ENCODE results near the gene SLC24A4. TPM values are rescaled to one million over a fixed set of nuclear protein-coding genes. Genes with fewer than 3 reads are reported as not detected.

The SLC24A4 gene, protein sequence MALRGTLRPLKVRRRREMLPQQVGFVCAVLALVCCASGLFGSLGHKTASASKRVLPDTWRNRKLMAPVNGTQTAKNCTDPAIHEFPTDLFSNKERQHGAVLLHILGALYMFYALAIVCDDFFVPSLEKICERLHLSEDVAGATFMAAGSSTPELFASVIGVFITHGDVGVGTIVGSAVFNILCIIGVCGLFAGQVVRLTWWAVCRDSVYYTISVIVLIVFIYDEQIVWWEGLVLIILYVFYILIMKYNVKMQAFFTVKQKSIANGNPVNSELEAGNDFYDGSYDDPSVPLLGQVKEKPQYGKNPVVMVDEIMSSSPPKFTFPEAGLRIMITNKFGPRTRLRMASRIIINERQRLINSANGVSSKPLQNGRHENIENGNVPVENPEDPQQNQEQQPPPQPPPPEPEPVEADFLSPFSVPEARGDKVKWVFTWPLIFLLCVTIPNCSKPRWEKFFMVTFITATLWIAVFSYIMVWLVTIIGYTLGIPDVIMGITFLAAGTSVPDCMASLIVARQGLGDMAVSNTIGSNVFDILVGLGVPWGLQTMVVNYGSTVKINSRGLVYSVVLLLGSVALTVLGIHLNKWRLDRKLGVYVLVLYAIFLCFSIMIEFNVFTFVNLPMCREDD
- 0.41 TPM for total RNA-seq

DNA sequence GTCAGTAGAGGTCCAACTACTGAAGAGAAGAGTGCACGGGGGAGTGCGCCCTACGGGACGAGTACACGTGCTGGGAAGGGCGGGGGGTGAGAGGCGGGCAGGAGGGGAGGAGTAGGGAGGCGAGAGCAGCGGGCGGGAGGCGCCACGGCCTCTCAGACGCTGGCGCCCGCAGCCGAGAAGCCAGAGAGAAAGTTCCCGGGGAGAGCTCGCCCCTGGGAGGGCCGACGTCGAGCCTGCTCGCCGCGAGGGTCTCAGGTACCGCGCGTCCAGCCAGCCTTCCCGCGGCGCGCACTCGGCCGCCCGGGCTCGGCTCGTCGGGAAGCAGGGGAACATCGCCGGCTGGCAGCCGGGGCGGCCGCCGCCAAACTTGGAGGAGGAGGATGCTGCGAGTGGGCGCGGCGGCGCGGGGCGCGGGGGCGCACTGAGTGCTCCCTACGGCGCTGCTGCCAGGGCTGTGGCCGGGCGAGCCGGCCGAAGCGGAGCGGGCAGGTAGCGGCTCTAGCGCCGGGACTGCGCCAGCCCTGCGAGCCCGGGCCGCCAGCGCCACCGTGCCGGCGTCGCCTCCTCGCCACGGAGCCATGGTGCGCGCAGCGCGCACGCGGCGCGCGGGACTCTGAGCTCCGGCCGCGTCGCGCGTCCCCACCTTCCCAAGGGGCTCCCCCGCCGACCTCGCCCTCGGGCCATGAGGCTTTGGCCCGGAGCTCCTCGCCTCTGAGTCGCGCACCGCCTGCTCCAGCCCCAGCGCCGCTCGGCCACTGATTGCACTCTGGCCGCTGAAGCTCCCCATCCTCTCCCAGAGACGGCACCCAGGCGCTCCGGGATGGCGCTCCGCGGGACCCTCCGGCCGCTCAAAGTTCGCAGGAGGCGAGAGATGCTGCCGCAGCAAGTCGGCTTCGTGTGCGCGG is at the start of gene SLC24A4:
Gene SLC24A4, plus strand, starts transcription at position 155 of the 905 bp plus-strand sequence. Its CDS starts 666 bp downstream, at position 821.
- DNase-seq (ENCODE audit: low spot score in 2 of 2) (peak; percentile 54 to 57), FAIRE-seq (no peak)

DNA sequence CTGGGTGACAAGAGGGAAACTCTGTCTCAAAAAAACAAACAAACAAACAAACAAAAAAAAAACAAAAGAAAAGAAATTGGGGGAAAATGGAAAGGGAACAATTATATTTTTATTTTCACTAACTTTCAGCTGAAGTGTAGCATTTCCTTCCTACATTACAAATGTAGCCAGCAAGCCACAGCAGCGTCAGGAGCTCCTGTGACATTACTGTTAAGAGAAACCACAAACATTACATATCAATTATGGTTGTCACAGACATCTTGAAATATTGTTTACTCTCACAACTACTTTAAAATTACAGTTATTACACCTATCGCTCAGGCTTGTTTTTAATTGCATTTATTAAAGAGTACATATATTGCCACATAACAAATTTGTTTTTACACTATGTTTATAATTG is 49.8 kb upstream of the SLC24A4 start:
- no peak for DNase-seq (ENCODE audit: low spot score in 2 of 2)
- FAIRE-seq, result no peak

DNA sequence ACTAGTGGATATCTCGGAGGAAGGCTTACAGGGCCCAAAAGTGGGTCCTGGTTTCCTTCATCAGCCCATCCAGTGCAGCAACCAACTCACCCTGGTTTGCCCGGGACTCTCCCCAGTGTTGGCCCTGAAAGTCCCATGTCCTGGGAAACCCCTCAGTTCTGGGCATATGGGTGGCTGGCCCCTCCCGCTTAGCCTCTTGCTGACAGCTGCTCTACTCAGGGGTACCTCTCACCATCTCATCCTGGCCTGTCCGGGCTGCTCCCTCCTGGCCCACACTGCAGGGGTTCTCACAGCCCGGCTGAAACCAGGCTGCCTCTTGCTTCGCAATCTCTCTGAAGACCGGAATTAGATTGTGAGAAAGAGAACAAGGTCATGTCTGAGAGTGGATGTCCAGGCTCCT is 48.9 kb upstream of the SLC24A4 start:
- FAIRE-seq (no peak), DNase-seq (ENCODE audit: low spot score in 2 of 2) (no peak)

DNA sequence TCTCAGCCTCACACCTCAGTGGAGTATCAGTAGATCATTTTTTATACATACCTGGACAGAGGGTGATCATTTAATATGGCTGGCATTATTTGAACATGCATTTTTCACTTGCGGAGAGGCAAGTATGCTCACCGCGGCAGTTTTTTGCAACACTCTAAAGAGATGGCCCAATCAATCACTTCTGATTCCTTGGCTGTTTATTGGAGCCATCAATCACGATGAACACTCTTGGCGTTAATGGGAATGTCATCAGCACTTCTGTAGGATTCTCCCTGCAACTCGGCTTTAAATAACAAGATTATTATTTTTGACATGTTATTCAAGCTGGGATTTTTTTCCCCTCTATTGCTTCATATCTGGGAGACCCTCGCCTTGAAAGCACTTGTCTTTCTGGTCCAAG is 46.9 kb upstream of the SLC24A4 start:
- FAIRE-seq, result no peak
- no peak for DNase-seq (ENCODE audit: low spot score in 2 of 2)

DNA sequence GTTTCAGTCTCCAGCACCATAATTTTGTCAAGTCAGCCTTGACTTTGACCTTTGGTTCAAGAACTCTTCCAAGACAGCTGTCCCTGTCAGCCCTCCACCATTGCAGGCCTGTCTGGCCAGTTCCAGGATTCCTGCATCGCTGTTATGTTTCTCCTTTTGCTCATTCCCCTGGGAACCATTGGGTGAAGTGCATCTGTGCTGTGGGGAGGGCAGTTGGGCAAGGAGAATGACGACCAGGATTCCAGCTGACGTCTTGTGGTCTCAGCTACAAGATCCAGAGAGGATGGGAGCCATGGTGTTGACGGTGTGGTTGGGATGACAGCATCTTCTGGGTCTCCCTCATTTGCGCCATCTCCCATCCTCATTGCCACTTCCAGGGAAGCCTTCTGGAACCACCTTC is 45.9 kb upstream of the SLC24A4 start:
- no peak for FAIRE-seq
- no peak for DNase-seq (ENCODE audit: low spot score in 2 of 2)

DNA sequence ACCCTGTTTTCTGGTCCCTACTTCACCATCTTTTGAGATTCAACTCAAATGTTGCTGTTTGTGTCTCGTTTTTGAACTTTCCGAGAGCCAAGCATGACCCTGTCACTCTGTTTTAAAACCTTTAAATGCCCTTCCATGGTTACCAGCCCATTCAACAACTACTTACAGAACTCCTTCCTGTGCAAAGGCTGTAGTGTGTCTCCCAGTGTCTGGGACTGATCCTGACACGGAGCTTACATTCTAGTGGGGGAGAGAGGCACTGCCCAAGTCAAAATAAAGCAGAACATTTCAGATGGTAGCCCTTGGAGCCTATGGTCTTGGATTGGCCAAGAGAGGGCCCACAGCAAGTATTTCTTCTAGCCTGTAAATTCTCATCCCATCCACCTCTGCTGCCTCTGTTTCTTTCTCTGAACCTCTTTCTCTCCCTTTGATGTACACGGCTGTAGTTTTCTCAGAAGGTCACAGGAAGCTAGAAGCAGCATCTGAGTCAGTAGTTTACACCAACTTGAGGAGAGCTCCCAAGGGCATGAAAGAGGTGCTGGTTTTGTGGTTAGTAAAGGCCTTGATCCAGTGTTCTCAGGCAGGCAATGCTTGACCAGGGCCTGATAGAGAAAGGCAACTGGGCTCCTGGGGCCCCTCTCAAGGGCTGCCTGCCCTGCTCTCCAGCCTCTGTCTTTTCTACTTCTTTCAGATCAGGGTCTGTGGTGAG is 42.3 kb upstream of the SLC24A4 start:
- no peak for FAIRE-seq

DNA sequence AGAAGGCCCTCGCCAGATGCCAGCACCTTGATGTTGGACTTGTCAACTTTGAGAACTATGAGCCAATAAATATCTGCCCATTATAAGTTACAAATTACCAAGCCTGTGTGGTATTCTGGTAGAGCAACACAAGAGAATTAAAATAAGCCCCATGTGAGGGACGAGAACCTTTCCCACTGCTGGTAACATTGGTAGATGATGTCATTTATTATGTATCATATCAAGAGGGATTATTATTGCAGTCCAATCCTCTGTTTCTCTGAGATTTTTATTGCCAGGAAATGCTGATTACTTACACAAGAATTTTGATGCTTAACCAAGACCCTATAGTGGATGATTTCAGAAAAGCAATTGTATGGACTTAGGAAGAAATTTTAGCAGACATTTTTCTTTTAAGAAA is 40.3 kb upstream of the SLC24A4 start:
- no peak for FAIRE-seq
- DNase-seq (ENCODE audit: low spot score in 2 of 2), result no peak

More for the DNA sequence above, 42.3 kb upstream of the SLC24A4 start:
- DNase-seq (ENCODE audit: low spot score in 2 of 2), result no peak

DNA sequence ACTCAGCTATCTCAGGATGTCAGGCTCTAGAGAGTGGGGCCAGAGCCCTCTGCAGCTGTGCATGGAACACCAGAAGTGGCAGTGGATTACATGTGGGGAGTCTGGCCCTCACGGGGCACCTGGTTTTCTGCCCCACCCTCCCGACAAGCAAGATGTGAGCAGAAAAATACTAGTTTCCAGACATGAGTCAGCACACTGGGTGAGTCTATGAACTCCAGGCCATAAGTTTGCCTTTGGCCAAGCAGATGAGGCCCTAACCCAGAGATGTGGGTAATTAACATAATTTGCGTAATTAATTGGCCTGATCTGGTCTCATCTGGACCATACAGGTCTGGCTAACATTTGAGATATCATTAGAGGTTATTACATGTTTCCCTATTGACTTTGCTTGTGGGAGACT is 37.7 kb upstream of the SLC24A4 start:
- FAIRE-seq (no peak), DNase-seq (ENCODE audit: low spot score in 2 of 2) (no peak)

DNA sequence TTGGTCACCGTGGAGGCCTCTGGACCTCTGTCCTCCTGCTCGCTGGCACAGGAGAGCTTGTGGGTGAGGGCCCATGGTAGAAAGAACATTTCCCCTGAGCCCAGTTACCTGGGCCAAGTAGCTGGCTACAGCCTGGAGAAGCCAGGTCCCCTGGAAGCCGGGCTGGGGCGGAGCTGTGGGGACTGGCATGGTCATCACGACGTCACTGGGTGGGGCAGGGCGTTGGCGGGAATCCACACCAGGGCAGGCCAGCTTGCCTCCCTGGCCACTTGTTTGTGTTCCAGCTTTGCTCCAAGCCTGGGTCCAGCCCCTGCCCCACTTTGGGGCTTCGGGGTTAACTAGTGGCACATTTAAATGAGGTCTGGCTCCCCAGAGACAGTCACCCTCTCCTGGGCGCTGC is 35.0 kb upstream of the SLC24A4 start:
- DNase-seq (ENCODE audit: low spot score in 2 of 2) (no peak), FAIRE-seq (no peak)

DNA sequence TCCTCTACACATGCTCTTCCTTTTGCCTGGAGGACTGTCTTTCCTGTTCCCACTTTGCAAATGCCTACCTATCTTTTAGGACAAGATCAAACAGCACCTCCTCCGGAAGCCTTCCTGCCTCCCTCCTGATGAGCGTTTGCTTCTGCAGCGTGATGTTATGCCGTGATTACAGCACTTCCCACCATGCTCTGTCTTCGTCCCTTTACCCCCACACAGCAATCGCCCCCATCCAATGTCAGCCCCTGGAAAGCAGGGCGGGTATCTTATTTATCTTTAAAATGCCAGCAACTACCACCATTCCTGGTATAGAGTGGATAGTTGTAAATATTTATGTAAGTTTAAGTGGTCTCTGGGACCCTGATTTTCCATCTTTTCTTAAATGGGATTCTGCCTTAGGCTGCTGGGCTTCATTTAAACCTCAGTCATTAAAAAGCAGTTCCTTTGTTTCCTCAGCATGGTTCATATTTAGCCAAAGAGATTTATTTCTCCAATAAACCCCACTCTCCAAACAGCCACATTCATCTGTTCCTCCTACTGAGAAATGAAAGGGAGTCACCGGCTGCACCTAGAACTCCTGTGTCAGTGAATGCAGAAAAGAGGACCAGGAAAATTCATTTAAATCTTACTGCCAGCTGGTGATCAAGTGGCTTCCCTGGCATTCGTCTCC is 33.8 kb upstream of the SLC24A4 start:
- no peak for FAIRE-seq

DNA sequence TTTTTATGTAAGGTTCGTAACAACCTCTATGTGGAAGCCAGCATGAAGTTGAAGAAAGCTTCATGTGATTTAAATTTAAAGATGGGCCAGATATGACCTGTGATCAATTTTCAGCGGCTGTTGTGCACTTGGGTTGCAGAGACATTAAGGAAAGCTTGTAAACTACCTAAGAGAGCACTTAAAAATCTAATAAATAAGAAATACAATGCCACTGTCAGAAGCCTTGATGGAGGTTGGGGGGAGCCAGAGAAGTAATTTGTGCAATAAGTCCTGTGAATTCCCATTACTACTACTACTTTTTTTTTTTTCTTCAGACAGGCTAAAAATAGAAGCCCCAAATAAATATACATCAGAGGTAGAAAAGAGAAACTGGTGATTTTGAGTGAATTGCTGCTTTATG is 30.3 kb upstream of the SLC24A4 start:
- DNase-seq (ENCODE audit: low spot score in 2 of 2), result no peak
- FAIRE-seq, result no peak

More for the DNA sequence above, 33.8 kb upstream of the SLC24A4 start:
- DNase-seq (ENCODE audit: low spot score in 2 of 2), result no peak

DNA sequence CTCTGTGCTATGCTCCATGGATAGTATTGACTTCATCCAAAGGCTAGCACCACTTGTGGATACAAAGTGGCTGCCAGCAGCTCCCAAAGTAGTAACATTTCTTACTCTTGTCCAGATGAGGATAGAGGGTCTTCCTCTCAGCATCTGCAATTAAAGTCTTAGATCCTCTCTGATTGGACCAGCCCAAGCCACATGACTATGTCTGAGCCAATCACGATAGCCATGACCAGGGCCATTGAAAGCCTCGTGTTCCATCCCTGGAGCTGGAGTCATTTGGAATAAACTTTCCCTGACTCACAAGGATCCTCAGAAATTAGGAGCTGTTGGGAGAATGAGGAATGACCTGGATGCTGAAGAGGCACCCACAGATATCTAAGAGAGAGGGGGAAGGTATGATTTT is 28.5 kb upstream of the SLC24A4 start:
- FAIRE-seq (no peak), DNase-seq (ENCODE audit: low spot score in 2 of 2) (no peak)

DNA sequence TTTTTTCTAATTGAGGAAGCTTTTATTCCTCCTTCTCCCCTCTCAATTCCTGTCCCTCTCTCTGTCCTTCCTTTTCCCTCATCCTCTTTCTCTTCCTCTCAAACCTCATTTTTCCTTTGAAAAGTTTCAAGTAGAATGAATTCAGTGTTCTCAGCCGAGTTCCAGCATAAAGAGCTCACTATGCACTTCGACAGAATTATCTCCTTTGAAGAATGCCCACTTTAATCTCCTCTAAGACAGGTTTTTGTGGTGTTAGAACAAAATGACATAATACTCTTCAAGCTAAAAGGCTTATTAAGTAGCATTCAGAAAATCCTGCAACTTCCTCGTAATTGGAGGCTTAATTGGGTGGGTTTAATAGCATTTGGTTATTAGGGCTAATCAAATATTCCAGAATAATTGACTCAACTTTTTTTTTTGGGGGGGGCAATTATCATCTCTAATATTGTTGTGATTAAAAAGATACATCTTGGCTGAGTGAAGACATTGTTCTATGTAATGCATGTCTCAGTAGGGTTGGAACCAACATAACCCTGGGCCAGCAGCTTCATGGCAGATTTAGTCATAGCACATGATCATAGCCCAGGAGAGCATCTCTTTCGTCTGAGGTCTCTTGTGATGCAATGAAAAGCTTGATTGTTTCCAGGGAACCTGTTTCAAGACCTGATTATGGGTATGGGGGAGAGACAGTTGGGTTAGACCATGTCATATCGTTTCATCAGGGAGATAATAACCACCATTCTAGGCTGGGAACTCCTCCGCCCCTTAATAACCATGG is 25.0 kb upstream of the SLC24A4 start:
- FAIRE-seq (no peak), DNase-seq (ENCODE audit: low spot score in 2 of 2) (no peak)

DNA sequence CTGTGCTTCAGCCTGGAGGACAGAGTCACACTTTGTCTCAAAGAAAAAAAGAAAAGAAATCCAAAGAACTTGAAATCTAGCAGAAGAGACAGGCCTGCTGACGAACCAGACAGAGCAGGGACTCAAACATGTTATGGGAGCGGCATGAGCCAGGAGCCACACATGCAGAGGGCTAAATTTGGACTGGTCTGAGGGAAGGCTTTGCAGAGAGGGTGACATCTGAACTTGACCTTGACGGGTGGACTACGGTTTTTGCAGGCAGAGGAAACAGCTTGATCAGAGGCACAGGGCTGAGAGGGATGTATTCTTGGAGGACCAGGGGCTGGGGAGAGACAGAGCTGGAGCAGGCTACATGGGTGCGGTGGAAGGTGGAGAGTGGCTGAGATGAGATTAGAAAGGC is 20.5 kb upstream of the SLC24A4 start:
- FAIRE-seq (no peak), DNase-seq (ENCODE audit: low spot score in 2 of 2) (no peak)

DNA sequence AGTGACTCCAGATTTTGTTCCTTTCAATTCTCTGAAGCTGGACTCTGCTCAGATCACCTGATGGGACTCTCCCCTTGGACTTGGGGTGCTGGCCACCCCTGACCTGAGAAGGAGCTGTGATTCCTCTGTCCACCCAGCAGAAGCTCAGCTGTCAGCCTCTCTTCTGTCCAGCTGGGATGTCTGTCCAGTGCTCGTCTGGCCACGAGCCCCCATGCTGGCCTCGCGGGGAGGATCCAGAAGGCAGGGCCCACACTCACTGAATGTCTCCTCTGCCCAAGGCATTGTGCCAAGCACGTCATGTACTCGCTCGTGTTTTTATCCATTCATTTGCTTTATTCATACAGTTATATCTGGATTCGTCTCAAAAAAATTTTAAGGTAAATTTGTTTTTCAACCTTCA is 14.2 kb upstream of the SLC24A4 start:
- FAIRE-seq (no peak), DNase-seq (ENCODE audit: low spot score in 2 of 2) (no peak)

DNA sequence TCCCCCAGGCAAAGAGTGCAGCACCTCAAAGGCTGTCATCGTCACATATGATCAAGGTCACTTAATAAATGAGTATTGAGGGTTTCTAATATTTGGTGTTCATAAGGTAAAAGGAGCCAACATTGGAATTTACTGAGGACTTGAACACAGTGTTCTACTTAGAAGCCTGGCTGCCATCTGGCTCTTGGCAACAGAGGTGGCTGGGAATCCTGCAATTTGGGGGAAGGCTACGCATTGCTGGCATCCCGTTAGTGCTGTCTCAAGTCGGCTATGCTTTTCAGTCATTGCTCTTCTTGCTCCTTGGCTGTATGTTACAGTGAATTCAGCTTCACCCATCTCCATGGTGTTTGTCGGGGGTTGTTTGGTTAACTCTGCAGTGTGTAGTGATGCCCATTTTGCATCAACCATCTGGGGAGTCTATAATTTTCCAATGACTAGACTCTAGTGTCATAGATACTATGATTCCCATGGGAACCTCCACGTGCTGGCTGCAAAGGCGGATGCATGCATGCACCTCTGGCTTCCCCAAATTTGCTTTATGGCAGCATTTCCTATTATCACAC is 12.9 kb upstream of the SLC24A4 start:
- no peak for FAIRE-seq
- DNase-seq (ENCODE audit: low spot score in 2 of 2), result no peak

DNA sequence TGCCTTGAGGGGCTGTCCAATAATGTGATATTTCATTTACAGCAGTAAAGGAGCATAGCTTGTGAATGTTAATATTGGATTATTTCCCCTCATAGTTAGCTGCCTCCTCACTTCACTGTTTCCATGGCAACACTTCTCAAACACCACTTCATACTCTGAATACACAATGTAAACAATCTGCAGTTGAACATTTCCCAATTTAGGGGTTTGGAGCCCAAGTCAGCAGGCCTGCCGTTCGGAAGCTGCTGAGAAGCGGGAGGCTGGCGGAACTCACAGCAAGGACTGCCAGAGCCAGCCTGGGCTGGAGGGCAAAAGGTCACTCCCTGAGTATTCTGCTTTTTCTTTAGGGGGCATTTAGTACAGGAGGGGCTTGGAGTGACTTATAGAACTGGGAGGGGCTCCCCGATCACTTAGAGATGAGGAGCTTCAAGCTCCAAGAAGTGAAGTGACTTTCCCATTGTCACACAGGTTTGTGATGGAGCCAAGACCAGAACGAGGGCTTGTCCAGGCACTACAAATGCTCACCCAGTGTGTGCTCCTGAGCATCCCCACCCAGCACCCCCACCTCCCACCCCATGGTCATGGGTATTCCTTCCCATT is 12.1 kb upstream of the SLC24A4 start:
- FAIRE-seq (no peak), DNase-seq (ENCODE audit: low spot score in 2 of 2) (no peak)

DNA sequence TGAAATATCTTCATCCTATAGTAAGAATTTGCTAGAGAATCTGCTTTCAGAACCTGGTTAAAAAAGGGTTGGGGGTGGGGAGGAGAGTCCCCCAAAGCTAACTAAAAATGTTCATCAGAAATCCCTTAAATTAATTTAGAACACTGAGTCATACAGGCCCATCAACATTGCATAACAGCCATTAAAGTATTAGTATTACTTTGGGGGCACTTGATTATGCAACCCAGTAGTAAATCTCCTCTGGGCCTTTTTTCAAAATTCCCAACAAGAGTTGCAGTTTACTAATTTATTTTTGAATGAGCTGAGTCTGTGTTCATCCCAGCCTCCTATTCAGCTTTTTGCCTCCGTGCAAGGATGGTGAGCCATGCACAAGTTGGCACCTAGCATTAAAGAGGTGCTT is 8.8 kb upstream of the SLC24A4 start:
- DNase-seq (ENCODE audit: low spot score in 2 of 2) (no peak), FAIRE-seq (no peak)
